H1 (cell line): Measurements from ENCODE around the gene MRPL20. TPM values are rescaled to one million over a fixed set of nuclear protein-coding genes. Genes with fewer than 3 reads are reported as not detected.

Source experiments
- CTCF ChIA-PET: fragments of 300-600 bp; sonication (Branson Sonifier 250); formaldehyde crosslinking; loops from one replicate; lab custom pipeline; 2021; ENCODE audit not compliant: partially characterized antibody; lab: Charles Lee
- POLR2A ChIA-PET: fragments of 300-600 bp; sonication (Branson Sonifier 250); formaldehyde crosslinking; loops from one replicate; lab custom pipeline; 2021; ENCODE audit warnings: inconsistent platforms; ENCODE audit not compliant: partially characterized antibody; lab: Charles Lee
- DNase-seq, 2 experiments: peaks; one replicate each; pipeline versions ENCODE4 v3.0.0 to v3.0.0-alpha.2; 2010 to 2022; ENCODE audit warnings: low spot score in 2 of 2, low read depth in 1 of 2, mixed read lengths in 1 of 2
- FAIRE-seq: peaks from 2 replicates; lab custom pipeline; 2011; peaks lifted over from hg19 to GRCh38; lab: Jason Lieb, UNC
- H2AFZ ChIP-seq: 2 replicates; pipeline ENCODE4 v1.8.1; 2012; ENCODE audit warnings: low read length, inconsistent platforms
- H2AK5ac ChIP-seq: 2 replicates; pipeline ENCODE4 v1.6.1; 2013; ENCODE audit warnings: low read depth, low read length
- H2BK120ac ChIP-seq: replicated peaks from 2 replicates; pipeline ENCODE3; 2013; ENCODE audit warnings: low read depth, low read length, inconsistent platforms
- H2BK12ac ChIP-seq: 2 replicates; pipeline ENCODE4 v1.6.1; 2013; ENCODE audit warnings: low read depth, low read length
- H2BK15ac ChIP-seq: 2 replicates; pipeline ENCODE4 v1.6.1; 2013; ENCODE audit warnings: low read length
- H2BK20ac ChIP-seq: 2 replicates; pipeline ENCODE4 v1.6.1; 2013; ENCODE audit warnings: low read length
- H2BK5ac ChIP-seq: 2 replicates; pipeline ENCODE4 v1.6.1; 2013; ENCODE audit warnings: low read depth, low read length
- H3K14ac ChIP-seq: 2 replicates; pipeline ENCODE4 v1.6.1; 2013; ENCODE audit warnings: inconsistent platforms; ENCODE audit not compliant: insufficient read length
- H3K18ac ChIP-seq: 2 replicates; pipeline ENCODE4 v1.6.1; 2013; ENCODE audit warnings: low read length; ENCODE audit errors: extremely low read depth
- H3K23ac ChIP-seq: 2 replicates; pipeline ENCODE4 v1.6.1; 2013; ENCODE audit warnings: inconsistent platforms; ENCODE audit not compliant: insufficient read length
- H3K23me2 ChIP-seq: 2 replicates; pipeline ENCODE4 v1.6.1; 2013; ENCODE audit warnings: low read depth, low read length
- H3K27ac ChIP-seq: 2 replicates; pipeline ENCODE4 v1.6.1; 2011; ENCODE audit warnings: low read depth, low read length, inconsistent platforms
- H3K27me3 ChIP-seq, 4 experiments: replicated peaks in 1 of 4; 1 replicate in 1 of 4; 2 replicates in 3 of 4; pipeline versions ENCODE4 v1.6.1 to v1.8.1; 2011 to 2013; ENCODE audit warnings: low read length in 3 of 4, mild to moderate bottlenecking in 3 of 4, inconsistent platforms in 2 of 4, mixed read lengths in 2 of 4, moderate library complexity in 1 of 4; ENCODE audit not compliant: control insufficient read depth in 3 of 4, insufficient read depth in 3 of 4; ENCODE audit errors: extremely low read depth in 1 of 4
- H3K36me3 ChIP-seq, 4 experiments: 2 replicates each; pipeline versions ENCODE4 v1.6.1 to v1.8.1; 2011 to 2013; ENCODE audit warnings: mild to moderate bottlenecking in 4 of 4, low read length in 3 of 4, moderate library complexity in 2 of 4, control low read depth in 1 of 4, inconsistent platforms in 1 of 4; ENCODE audit not compliant: insufficient read depth in 4 of 4, control insufficient read depth in 2 of 4
- H3K4ac ChIP-seq: replicated peaks from 2 replicates; pipeline ENCODE3; 2013; ENCODE audit warnings: low read length, low read depth, mixed read lengths, inconsistent platforms; ENCODE audit not compliant: insufficient read length
- H3K4me1 ChIP-seq, 4 experiments: replicated peaks in 1 of 4; 1 replicate in 1 of 4; 2 replicates in 3 of 4; pipeline versions ENCODE4 v1.6.1 to v1.8.1; 2011 to 2013; ENCODE audit warnings: low read length in 3 of 4, inconsistent platforms in 2 of 4, mixed read lengths in 1 of 4; ENCODE audit not compliant: insufficient read depth in 4 of 4, control insufficient read depth in 3 of 4
- H3K4me2 ChIP-seq, 2 experiments: 2 replicates each; pipeline versions ENCODE4 v1.6.1 to v1.8.1; 2011 to 2013; ENCODE audit warnings: low read depth in 2 of 2, low read length in 2 of 2, control low read depth in 1 of 2, inconsistent platforms in 1 of 2, mild to moderate bottlenecking in 1 of 2; ENCODE audit not compliant: insufficient read depth in 1 of 2
- H3K4me3 ChIP-seq, 4 experiments: fragments of 200-600, 300-600 bp in 1 of 4; sonication (generic), shearing (Covaris generic), sonication (Bioruptor Twin) in 1 of 4; 2 replicates each; pipeline versions ENCODE4 v1.5.1 to v1.8.1; 2011 to 2016; ENCODE audit warnings: low read length in 4 of 4, low read depth in 3 of 4, control low read depth in 2 of 4, inconsistent platforms in 2 of 4, mild to moderate bottlenecking in 2 of 4, mixed read lengths in 1 of 4, moderate library complexity in 1 of 4; ENCODE audit not compliant: insufficient read depth in 2 of 4; ENCODE audit errors: extremely low read depth in 1 of 4
- H3K56ac ChIP-seq: replicated peaks from 2 replicates; pipeline ENCODE3; 2013; ENCODE audit warnings: low read depth, mild to moderate bottlenecking, mixed read lengths, low read length, inconsistent platforms; ENCODE audit not compliant: insufficient read length
- H3K79me1 ChIP-seq: 2 replicates; pipeline ENCODE4 v1.6.1; 2013; ENCODE audit warnings: low read depth, low read length, control low read depth
- H3K79me2 ChIP-seq, 2 experiments: 2 replicates each; pipeline versions ENCODE4 v1.6.1 to v1.8.1; 2012 to 2013; ENCODE audit warnings: low read length in 2 of 2, mild to moderate bottlenecking in 2 of 2, inconsistent platforms in 1 of 2; ENCODE audit not compliant: insufficient read depth in 2 of 2, control insufficient read depth in 1 of 2
- H3K9ac ChIP-seq, 4 experiments: replicated peaks in 1 of 4; 1 replicate in 1 of 4; 2 replicates in 3 of 4; pipeline versions ENCODE4 v1.6.1 to v1.8.1; 2011 to 2013; ENCODE audit warnings: low read depth in 3 of 4, low read length in 3 of 4, control low read depth in 2 of 4, mild to moderate bottlenecking in 2 of 4, moderate library complexity in 2 of 4, inconsistent platforms in 1 of 4; ENCODE audit errors: extremely low read depth in 1 of 4
- H3K9me3 ChIP-seq, 2 experiments: 2 replicates each; pipeline versions ENCODE4 v1.6.1 to v1.8.1; 2012 to 2013; ENCODE audit warnings: mild to moderate bottlenecking in 2 of 2, moderate library complexity in 2 of 2, control low read depth in 1 of 2, inconsistent platforms in 1 of 2, low read depth in 1 of 2, low read length in 1 of 2, mixed read lengths in 1 of 2; ENCODE audit not compliant: insufficient read depth in 2 of 2
- H4K20me1 ChIP-seq, 2 experiments: replicated peaks in 1 of 2; 2 replicates each; pipeline versions ENCODE3 to v1.8.1; 2011 to 2013; ENCODE audit warnings: inconsistent platforms in 2 of 2, low read length in 2 of 2, mild to moderate bottlenecking in 1 of 2; ENCODE audit not compliant: insufficient read depth in 2 of 2, control insufficient read depth in 1 of 2
- H4K5ac ChIP-seq: 2 replicates; pipeline ENCODE4 v1.6.1; 2013; ENCODE audit warnings: low read length, low read depth, mixed read lengths, inconsistent platforms; ENCODE audit not compliant: insufficient read length
- H4K8ac ChIP-seq: 2 replicates; pipeline ENCODE4 v1.8.0; 2013; ENCODE audit warnings: mild to moderate bottlenecking, moderate library complexity, low read length, inconsistent platforms; ENCODE audit not compliant: insufficient read depth; ENCODE audit errors: extremely low read depth
- H4K91ac ChIP-seq: replicated peaks from 2 replicates; pipeline ENCODE3; 2013; ENCODE audit warnings: low read length, mixed read lengths, inconsistent platforms; ENCODE audit not compliant: insufficient read length
- ATF3 ChIP-seq: IDR thresholded peaks from 2 replicates; pipeline ENCODE4 v1.6.1; 2011; ENCODE audit warnings: low read depth, mild to moderate bottlenecking, low read length; ENCODE audit not compliant: insufficient read depth
- BRCA1 ChIP-seq: IDR thresholded peaks from 2 replicates; pipeline ENCODE4 v1.6.1; 2012; ENCODE audit warnings: low read depth, low read length, improper control_type of control experiment
- CEBPB ChIP-seq: IDR thresholded peaks from 2 replicates; pipeline ENCODE4 v1.6.1; 2012; ENCODE audit warnings: low read depth, low read length
- CHD2 ChIP-seq: IDR thresholded peaks from 2 replicates; pipeline ENCODE4 v1.6.1; 2012; ENCODE audit warnings: low read length, improper control_type of control experiment
- EGR1 ChIP-seq: IDR thresholded peaks from 2 replicates; pipeline ENCODE4 v1.6.1; 2011; ENCODE audit warnings: low read depth, low read length, borderline replicate concordance
- JUND ChIP-seq: IDR thresholded peaks from 2 replicates; pipeline ENCODE4 v1.6.1; 2011; ENCODE audit warnings: mild to moderate bottlenecking, improper control_type of control experiment, low read length
- NRF1 ChIP-seq: IDR thresholded peaks from 2 replicates; pipeline ENCODE4 v1.6.1; 2011; ENCODE audit warnings: mild to moderate bottlenecking, low read depth, low read length, improper control_type of control experiment
- SIN3A ChIP-seq, 2 experiments: IDR thresholded peaks in 1 of 2; conservative IDR thresholded peaks in 1 of 2; 2 replicates each; pipeline ENCODE4 v1.6.1; 2011 to 2012; ENCODE audit warnings: low read length in 2 of 2, improper control_type of control experiment in 1 of 2, low read depth in 1 of 2, mild to moderate bottlenecking in 1 of 2
- USF2 ChIP-seq: IDR thresholded peaks from 2 replicates; pipeline ENCODE4 v1.6.1; 2011; ENCODE audit warnings: low read length, improper control_type of control experiment
- YY1 ChIP-seq: IDR thresholded peaks from 2 replicates; pipeline ENCODE4 v1.6.1; 2011; ENCODE audit warnings: low read depth, mild to moderate bottlenecking, low read length
- WGBS, 2 experiments: shearing (Covaris generic) in 1 of 2; methylation state at CpG; one replicate each; pipeline versions ENCODE4 v1.1.6 to v1.1.7; 2013 to 2015; ENCODE audit warnings: low lambda C conversion rate in 2 of 2, mixed read lengths in 2 of 2, inconsistent platforms in 1 of 2, low coverage in 1 of 2, missing lambda C conversion rate in 1 of 2; ENCODE audit not compliant: insufficient replicate concordance in 2 of 2, insufficient coverage in 1 of 2, insufficient read length in 1 of 2; ENCODE audit errors: extremely low coverage in 1 of 2, missing lambda C conversion rate in 1 of 2; 5-methylcytosine and 5-hydroxymethylcytosine counted together
- polyA plus RNA-seq, 7 experiments: library from polyadenylated mRNA; depleted of rRNA in 3 of 7; stranded (reverse) in 5 of 7; unstranded in 2 of 7; fragments of >200 nt in 5 of 7; fragments of 200-250 nt in 2 of 7; gene quantifications; 1 replicate in 5 of 7; 2 replicates in 1 of 7; 4 replicates in 1 of 7; pipeline versions ENCODE4 v1.2.1 to v1.2.3, GENCODE V29; 2011 to 2013; ENCODE audit warnings: missing spikeins in 2 of 7, mixed read lengths in 2 of 7
- total RNA-seq: library from RNA; stranded (reverse); fragmentation: NEBNext Ultra II Directional; extraction: Animal tissue kit (Norgen Biotek cat#: 25700); gene quantifications from 2 replicates; pipeline ENCODE4 v1.2.1, GENCODE V29; 2021
- TF ChIP-seq, protein P1 (sequence below): IDR thresholded peaks from 2 replicates; pipeline ENCODE4 v1.6.1; 2012; ENCODE audit warnings: inconsistent platforms

The MRPL20 gene
- total and polyA plus RNA-seq, 2 of the 8 experiments (the other 6 are each of a cell fraction or from before 2014, with no cell fraction given), result 126 to 151 TPM

DNA sequence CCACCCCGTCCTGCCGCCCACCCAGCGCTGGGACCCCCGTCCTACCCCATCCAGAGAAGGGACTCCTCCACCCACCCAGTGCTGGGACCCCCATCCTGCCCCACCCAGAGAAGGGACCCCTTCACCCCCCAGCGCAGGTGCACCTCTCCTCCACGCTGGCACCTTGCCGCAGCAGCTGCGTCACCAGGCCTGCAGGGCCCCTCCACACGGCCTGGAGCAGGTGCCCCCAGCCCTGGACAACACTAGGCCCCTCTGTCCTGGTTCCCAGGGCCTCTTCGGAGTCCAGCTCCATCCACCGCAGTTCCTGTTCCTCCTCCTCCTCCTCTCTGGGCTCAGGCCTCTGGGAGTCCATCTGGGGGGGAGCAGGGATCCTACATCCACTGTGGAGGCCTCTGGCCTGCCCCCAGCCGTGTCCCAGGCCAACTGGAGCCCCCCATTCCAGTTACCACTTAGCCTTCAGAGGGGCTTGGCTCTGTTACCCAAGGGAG, 13.6 kb upstream of the MRPL20 start:
- no peak overlapping the region for H3K14ac ChIP-seq
- H3K4me1 ChIP-seq, result peaks cover 0 to 32% (median 25%) of the 10 kb centered on the region in 4 experiments; a peak in 6 of 7 replicates
- peak overlapping the region; percentile 60; the same call in 1 of the 2 replicates for H2BK5ac ChIP-seq
- no peak overlapping the region; a peak in 1 of 8 replicates for H3K4me3 ChIP-seq
- peak overlapping the region; percentile 69 for H3K4ac ChIP-seq
- H4K20me1 ChIP-seq, result no peaks in the 10 kb centered on the region
- CTCF ChIA-PET, result interaction anchor here (0.7 to 1.3 kb wide), 5 partner anchors 9 to 84 kb away, joined by 3 to 5 read pairs (median 3); no protein-coding TSS in a partner anchor
- no peak overlapping the region for H3K56ac ChIP-seq
- peak overlapping the region; percentile 48 for H4K5ac ChIP-seq
- H3K9ac ChIP-seq, result no peak overlapping the region
- peak overlapping the region; percentile 23; the same call in 1 of the 2 replicates for H2BK20ac ChIP-seq
- H3K18ac ChIP-seq, result peak overlapping the region; percentile 71; the same call in 1 of the 2 replicates
- peak overlapping the region; percentile 18 for H4K91ac ChIP-seq
- peak overlapping the region; percentile 87; the same call in 1 of the 2 replicates for H2BK12ac ChIP-seq
- no peaks in the 10 kb centered on the region for H3K79me2 ChIP-seq
- H2BK15ac ChIP-seq, result peak overlapping the region; percentile 46; the same call in 1 of the 2 replicates
- H2AK5ac ChIP-seq, result no peak overlapping the region
- H3K27ac ChIP-seq, result no peak overlapping the region
- WGBS, 2 experiments, result 91% methylated on average over 8 of the region's 12 CpGs; no CpG with 5 or more reads in 1 of the 2 experiments
- H3K9me3 ChIP-seq, result no peaks in the 10 kb centered on the region
- H3K36me3 ChIP-seq, result no peaks in the 10 kb centered on the region
- peak overlapping the region; percentile 86 for H4K8ac ChIP-seq
- POLR2A ChIA-PET, result interaction anchor here (0.6 to 22.9 kb wide), 10 partner anchors 8 to 101 kb away, joined by 3 to 515 read pairs (median 6); partner anchors contain the start of genes CCNL2, MRPL20 and VWA1
- peak overlapping the region in 1 of 2 experiments; percentile 44; a peak in 1 of 4 replicates for H3K4me2 ChIP-seq
- H3K79me1 ChIP-seq, result no peaks in the 10 kb centered on the region
- no peaks in the 10 kb centered on the region; a peak in 2 of 7 replicates for H3K27me3 ChIP-seq
- peak overlapping the region; percentile 64 for H2BK120ac ChIP-seq
- DNase-seq (no peak), FAIRE-seq (no peak)
- H3K23me2 ChIP-seq, result peaks cover 6% of the 10 kb centered on the region; the same call in 1 of the 2 replicates
- H2AFZ ChIP-seq, result no peak overlapping the region
- H3K23ac ChIP-seq, result no peak overlapping the region
- no peak for TF ChIP-seq JUND
- no peak for TF ChIP-seq USF2
- TF ChIP-seq, protein P1, sequence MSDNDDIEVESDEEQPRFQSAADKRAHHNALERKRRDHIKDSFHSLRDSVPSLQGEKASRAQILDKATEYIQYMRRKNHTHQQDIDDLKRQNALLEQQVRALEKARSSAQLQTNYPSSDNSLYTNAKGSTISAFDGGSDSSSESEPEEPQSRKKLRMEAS, result no peak
- TF ChIP-seq BRCA1, result no peak
- no peak for TF ChIP-seq NRF1
- TF ChIP-seq ATF3, result no peak
- no peak for TF ChIP-seq SIN3A (conservative IDR thresholded peaks at IDR 0.05 in 1 of 2, IDR thresholded peaks at IDR 0.05 in 1 of 2; ENCODE audit: low read depth in 1 of 2, low read length in 2 of 2)
- no peak for TF ChIP-seq CHD2
- no peak for TF ChIP-seq EGR1
- TF ChIP-seq CEBPB, result no peak
- TF ChIP-seq YY1, result no peak
